ENCODE results near the gene PCSK1N. TPM values are rescaled to one million over a fixed set of nuclear protein-coding genes. Genes with fewer than 3 reads are reported as not detected.

Gene PCSK1N
- total and polyA plus RNA-seq, 9 of the 15 experiments (the other 6 are each of a cell fraction or from before 2014, with no cell fraction given): 0.07 to 0.55 (median 0.54) TPM; not detected in 6

DNA sequence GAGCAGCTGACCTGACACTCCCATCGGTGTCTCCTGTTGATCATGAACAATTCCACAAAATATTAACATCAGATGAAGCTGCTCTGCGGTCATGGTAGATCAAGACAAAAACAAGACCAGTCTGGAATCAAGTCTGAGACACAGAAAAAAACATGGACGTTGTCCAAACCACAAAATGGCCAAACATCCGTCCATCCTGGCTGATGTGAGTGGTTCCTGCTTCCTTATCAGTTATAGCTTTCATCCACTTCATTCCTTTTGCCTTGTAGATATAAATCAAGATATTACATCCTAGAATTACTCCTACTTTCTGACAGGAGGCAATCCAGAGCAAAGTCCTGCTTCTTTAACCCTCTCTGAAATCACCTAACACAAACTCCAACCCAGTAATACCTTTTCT is 28.8 kb upstream of the PCSK1N start (continued):
- no peak for TF ChIP-seq ZNF134 (CRISPR knock-in tag; conservative IDR thresholded peaks at IDR 0.05)
- TF ChIP-seq KAT8 (IDR thresholded peaks at IDR 0.05; ENCODE audit: low read depth): no peak
- TF ChIP-seq NCOR1 (IDR thresholded peaks at IDR 0.05): peak; percentile 44; the same call in 1 of the 2 replicates
- no peak for TF ChIP-seq XRCC4 (IDR thresholded peaks at IDR 0.05; ENCODE audit: extremely low read depth, insufficient read depth, insufficient read length)
- TF ChIP-seq, protein P1, sequence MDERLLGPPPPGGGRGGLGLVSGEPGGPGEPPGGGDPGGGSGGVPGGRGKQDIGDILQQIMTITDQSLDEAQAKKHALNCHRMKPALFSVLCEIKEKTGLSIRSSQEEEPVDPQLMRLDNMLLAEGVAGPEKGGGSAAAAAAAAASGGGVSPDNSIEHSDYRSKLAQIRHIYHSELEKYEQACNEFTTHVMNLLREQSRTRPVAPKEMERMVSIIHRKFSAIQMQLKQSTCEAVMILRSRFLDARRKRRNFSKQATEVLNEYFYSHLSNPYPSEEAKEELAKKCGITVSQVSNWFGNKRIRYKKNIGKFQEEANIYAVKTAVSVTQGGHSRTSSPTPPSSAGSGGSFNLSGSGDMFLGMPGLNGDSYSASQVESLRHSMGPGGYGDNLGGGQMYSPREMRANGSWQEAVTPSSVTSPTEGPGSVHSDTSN (CRISPR knock-in tag; IDR thresholded peaks at IDR 0.05; ENCODE audit: low read depth): no peak
- TF ChIP-seq, protein P1 (tag; conservative IDR thresholded peaks at IDR 0.05; ENCODE audit: low read depth): peak; percentile 45; the same call in 1 of the 2 replicates
- TF ChIP-seq, protein P2, sequence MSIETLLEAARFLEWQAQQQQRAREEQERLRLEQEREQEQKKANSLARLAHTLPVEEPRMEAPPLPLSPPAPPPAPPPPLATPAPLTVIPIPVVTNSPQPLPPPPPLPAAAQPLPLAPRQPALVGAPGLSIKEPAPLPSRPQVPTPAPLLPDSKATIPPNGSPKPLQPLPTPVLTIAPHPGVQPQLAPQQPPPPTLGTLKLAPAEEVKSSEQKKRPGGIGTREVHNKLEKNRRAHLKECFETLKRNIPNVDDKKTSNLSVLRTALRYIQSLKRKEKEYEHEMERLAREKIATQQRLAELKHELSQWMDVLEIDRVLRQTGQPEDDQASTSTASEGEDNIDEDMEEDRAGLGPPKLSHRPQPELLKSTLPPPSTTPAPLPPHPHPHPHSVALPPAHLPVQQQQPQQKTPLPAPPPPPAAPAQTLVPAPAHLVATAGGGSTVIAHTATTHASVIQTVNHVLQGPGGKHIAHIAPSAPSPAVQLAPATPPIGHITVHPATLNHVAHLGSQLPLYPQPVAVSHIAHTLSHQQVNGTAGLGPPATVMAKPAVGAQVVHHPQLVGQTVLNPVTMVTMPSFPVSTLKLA (conservative IDR thresholded peaks at IDR 0.05): no peak
- peak; percentile 67; the same call in 1 of the 2 replicates for TF ChIP-seq EP300 (IDR thresholded peaks at IDR 0.05; ENCODE audit: low read length)
- TF ChIP-seq MEIS2 (IDR thresholded peaks at IDR 0.05; ENCODE audit: partially characterized antibody): peak; percentile 86
- TF ChIP-seq, protein P3, sequence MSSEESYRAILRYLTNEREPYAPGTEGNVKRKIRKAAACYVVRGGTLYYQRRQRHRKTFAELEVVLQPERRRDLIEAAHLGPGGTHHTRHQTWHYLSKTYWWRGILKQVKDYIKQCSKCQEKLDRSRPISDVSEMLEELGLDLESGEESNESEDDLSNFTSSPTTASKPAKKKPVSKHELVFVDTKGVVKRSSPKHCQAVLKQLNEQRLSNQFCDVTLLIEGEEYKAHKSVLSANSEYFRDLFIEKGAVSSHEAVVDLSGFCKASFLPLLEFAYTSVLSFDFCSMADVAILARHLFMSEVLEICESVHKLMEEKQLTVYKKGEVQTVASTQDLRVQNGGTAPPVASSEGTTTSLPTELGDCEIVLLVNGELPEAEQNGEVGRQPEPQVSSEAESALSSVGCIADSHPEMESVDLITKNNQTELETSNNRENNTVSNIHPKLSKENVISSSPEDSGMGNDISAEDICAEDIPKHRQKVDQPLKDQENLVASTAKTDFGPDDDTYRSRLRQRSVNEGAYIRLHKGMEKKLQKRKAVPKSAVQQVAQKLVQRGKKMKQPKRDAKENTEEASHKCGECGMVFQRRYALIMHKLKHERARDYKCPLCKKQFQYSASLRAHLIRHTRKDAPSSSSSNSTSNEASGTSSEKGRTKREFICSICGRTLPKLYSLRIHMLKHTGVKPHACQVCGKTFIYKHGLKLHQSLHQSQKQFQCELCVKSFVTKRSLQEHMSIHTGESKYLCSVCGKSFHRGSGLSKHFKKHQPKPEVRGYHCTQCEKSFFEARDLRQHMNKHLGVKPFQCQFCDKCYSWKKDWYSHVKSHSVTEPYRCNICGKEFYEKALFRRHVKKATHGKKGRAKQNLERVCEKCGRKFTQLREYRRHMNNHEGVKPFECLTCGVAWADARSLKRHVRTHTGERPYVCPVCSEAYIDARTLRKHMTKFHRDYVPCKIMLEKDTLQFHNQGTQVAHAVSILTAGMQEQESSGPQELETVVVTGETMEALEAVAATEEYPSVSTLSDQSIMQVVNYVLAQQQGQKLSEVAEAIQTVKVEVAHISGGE (CRISPR knock-in tag; IDR thresholded peaks at IDR 0.05): no peak
- TF ChIP-seq SMAD4 (CRISPR knock-in tag; conservative IDR thresholded peaks at IDR 0.05): peak; percentile 82

Data from K562 (cell line).